GM12801 (cell line): ENCODE measurements around the gene FAS.

ENCODE experiments used
- TF ChIP-seq, protein P1 (sequence below): IDR thresholded peaks from one replicate; pipeline ENCODE4 v1.5.1; 2011; ENCODE audit warnings: control low read depth; ENCODE audit not compliant: insufficient read length; ENCODE audit errors: extremely low read depth

Gene FAS

DNA sequence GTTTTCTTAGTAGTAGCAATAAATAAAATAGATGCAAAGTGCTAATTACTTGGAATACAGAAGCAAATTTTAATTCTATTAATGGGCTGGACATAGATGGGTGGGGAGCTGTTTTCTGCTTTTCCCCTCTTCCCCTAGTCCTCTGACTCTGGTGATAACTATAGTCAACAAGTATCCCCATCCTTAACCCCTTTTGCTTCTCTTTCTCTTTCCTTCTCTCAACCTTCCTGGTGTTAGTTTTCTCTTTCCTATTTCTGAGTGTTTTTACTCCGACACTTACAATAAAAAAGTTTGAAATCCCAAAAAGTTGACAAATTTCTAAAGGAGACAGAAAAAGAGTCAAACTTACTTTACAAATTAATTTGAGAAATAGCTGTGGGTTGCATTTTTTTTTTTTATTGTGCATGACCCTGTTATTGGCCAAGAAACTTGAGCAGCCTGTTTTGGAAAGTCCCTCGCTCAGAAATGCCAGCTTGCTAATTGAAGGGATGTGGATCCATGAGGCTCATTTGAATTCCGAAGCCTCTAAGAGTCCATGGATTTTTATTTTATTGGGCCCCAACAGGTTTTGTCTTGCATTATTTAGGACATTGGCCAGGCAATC lies 2.4 kb downstream of the FAS start:
- TF ChIP-seq, protein P1, sequence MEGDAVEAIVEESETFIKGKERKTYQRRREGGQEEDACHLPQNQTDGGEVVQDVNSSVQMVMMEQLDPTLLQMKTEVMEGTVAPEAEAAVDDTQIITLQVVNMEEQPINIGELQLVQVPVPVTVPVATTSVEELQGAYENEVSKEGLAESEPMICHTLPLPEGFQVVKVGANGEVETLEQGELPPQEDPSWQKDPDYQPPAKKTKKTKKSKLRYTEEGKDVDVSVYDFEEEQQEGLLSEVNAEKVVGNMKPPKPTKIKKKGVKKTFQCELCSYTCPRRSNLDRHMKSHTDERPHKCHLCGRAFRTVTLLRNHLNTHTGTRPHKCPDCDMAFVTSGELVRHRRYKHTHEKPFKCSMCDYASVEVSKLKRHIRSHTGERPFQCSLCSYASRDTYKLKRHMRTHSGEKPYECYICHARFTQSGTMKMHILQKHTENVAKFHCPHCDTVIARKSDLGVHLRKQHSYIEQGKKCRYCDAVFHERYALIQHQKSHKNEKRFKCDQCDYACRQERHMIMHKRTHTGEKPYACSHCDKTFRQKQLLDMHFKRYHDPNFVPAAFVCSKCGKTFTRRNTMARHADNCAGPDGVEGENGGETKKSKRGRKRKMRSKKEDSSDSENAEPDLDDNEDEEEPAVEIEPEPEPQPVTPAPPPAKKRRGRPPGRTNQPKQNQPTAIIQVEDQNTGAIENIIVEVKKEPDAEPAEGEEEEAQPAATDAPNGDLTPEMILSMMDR: no peak

DNA sequence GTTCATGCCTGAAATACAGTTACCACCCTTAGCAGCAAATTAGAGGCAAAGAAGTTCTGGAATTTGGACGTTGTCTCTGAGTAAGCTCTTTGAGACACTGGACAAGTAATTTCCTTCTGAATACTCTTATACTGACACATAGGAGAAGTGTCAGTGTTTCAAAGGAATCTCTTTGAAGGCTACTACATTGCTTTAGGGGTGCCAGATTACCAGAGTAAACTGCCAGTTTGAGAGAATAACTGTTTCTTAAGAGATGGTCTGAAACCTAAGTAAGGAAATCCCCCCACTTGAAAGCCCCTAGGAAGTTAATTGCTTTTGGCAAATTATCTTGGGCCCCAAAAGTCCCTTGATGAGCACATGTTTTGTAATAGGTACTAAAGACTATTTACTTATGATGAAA lies 3.4 kb downstream of the FAS start:
- TF ChIP-seq, protein P1: no peak

DNA sequence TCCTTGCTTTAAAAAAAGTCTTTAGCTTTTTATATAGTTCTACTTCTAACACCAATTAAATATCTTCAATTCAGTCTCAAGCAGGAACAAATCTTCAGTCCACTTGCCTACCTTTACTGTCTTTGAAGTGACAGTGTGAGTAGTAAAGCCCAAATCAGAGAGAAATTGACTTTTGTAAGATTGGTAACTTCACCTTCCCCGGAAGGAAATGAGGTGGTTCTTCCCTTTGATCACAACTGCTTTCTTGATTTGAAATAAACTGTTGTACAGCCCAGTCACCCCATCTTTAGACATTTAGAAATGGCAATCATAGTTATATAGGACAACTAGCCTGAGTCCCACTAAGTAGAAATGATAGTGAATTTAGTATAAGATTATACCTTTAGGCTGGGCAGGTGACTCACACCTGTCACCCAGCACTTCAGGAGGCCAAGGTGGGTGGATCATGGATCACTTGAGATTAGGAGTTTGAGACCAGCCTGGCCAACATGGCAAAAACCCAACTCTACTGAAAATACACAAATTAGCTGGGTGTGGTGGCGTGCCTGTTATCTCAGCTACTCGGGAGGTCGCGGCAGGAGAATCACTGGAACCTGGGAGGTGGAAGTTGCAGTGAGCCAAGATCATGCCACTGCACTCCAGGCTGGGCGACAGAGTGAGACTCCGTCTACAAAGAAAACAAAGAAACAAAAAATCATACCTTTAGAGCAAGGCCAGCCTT lies 4.7 kb downstream of the FAS start:
- TF ChIP-seq, protein P1: no peak

DNA sequence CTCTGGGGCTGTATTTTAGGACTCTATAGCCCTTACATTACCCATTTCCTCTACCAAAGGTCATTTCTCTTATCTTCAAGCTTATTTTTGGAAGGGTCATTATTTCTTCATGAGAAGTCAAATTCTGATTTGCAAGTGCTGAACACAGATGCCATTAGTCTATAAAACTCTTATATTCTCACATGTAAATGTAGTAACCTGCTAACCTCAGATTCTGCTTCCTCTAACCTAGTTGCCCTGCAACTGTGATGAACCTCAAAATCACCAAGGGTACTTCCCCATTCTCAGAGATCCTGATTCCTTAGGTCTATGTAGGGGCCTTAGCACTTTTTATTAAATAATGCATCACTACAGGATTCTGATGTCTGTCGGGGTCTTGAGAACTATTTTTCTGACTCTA lies 6.3 kb downstream of the FAS start:
- TF ChIP-seq, protein P1: no peak

DNA sequence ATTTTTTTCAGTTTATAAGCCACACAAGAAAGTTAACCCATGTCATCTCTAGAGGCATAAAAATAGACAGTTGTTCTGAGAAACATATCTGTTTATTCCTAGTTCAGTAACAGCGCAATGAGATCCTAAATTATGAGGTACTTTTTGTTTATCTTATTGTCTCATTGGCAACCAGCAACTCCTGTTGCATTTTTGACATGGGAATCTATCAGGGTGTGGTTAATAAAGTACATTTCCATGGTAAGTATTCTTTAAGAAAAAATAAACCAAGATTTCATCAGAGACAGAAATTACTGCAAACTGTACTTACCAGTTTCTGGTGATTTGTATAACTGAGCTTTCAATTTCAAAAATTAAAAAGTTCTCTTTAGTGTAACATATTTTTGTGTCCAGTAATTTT lies 9.0 kb downstream of the FAS start:
- TF ChIP-seq, protein P1: no peak

DNA sequence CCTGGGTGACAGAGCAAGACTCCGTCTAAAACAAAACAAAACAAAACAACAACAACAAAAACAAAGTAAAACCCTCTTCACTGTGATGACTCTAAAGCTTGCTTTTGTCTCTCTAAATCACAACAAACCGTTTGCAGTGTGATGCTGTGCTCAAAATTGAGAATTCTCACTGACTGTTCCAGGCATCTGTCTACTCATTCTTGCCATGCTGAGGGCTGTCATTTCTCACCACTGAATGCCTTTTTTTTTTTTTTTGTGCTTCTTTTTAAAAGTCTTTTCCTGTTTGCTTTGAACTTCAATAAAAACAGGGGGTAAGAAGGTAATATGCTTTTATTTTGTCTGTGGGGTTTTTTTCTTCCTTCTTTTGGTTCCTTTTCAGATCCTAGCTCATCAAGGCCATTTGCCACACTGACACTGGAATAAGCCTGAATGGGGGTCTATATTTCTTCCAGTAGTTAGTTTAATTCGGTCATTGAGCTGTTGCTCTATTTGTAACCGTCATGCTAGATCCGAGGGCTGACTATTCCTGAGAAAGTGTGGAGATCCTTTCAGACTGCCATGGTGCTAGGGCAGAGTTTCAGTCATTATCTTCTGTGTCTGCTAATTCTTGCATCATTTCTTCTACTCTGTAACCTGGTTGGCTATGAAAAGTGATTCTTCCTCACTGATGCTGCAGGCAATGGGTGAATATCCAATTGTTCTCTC lies 10.6 kb downstream of the FAS start:
- TF ChIP-seq, protein P1: no peak

DNA sequence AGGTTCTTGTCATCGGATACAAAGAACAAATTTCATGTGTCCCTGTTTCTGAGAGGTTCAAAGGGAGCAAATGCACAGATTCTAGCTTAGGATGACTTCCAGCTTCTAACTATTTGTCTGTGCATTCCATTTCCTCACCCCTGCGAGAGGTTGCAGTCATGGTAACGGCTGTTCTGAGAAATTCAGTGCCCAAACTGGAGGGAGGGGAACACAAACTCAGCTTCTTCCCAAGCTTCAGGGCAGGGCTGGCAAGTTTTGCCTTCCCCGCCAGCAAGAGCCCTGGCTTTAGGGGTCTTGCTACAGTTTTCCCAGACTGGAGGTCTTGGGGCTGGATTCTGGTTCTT lies 11.1 kb downstream of the FAS start:
- TF ChIP-seq, protein P1: no peak
